ENCODE data around the gene RAB36. TPM values are rescaled to one million over a fixed set of nuclear protein-coding genes. Genes with fewer than 3 reads are reported as not detected.

Gene RAB36
- total and polyA plus RNA-seq, 9 of the 15 experiments (the other 6 are each of a cell fraction or from before 2014, with no cell fraction given) = 0.04 to 0.50 (median 0.08) TPM; not detected in 3

GRCh38 chr22:23182309-23183060 is 37.2 kb downstream of the RAB36 start:
- Histone ChIP-seq H3K4me3 (peak overlapping the region; percentile 46), H3K4me1 (replicated peaks in 1 of 2; ENCODE audit: control insufficient read depth in 2 of 2, insufficient read depth in 2 of 2, low read length in 2 of 2) (peaks cover 67 to 79% of the 10 kb centered on the region in 2 experiments), H3K9me1 (ENCODE audit: control insufficient read depth, insufficient read depth, low read length) (peaks cover 43% of the 10 kb centered on the region), H3K4me2 (ENCODE audit: insufficient read depth, low read length) (peak overlapping the region; percentile 80), H3K9me3 (replicated peaks; ENCODE audit: control insufficient read depth, insufficient read depth, low read depth, low read length) (no peaks in the 10 kb centered on the region), H3K79me2 (ENCODE audit: control insufficient read depth, insufficient read depth, low read length) (peaks cover 68% of the 10 kb centered on the region), H2AFZ (ENCODE audit: low read depth, low read length) (no peak overlapping the region), H3K27me3 (ENCODE audit: control insufficient read depth in 2 of 2, insufficient read depth in 2 of 2, low read length in 2 of 2) (no peaks in the 10 kb centered on the region), H3K9ac (ENCODE audit: insufficient read depth in 1 of 2, low read depth in 2 of 2, low read length in 2 of 2) (peak overlapping the region; percentile 62 to 95), H4K20me1 (replicated peaks; ENCODE audit: control insufficient read depth, insufficient read depth, low read length) (peaks cover 47% of the 10 kb centered on the region), H3K27ac (ENCODE audit: extremely low read depth, low read depth, low read length) (no peak overlapping the region; the same call in 2 of the 3 replicates), H3K36me3 (ENCODE audit: control insufficient read depth, insufficient read depth, low read length) (peaks cover 50% of the 10 kb centered on the region)
- WGBS (ENCODE audit: insufficient coverage, low coverage, missing lambda C conversion rate) = 29% methylated on average over 12 of the region's 12 CpGs
- peak; percentile 1; the same call in 2 of the 3 replicates for ATAC-seq
- peak; percentile 32 for FAIRE-seq
- intact Hi-C loops (cut with micrococcal nuclease) (loop anchor here (1.0 to 2.0 kb wide), 2 partner anchors 38 to 42 kb away; no protein-coding TSS in a partner anchor), in situ Hi-C loops (cut with MboI) (no loop called here)
- peak in 3 of 4 experiments; percentile 85 to 91 (median 88) for DNase-seq (ENCODE audit: extremely low read depth in 1 of 4, low spot score in 3 of 4)
- BruUV-seq (replicated peaks) = TSS peak; percentile 59
- POLR2A ChIA-PET = interaction anchor here (0.5 to 86.5 kb wide), 14 partner anchors 4 to 1428 kb away, joined by 3 to 3476 read pairs (median 10); partner anchors contain the start of genes BCR, RAB36 and RSPH14
- no peak for TF ChIP-seq ATF3 (IDR thresholded peaks at IDR 0.05)
- TF ChIP-seq ATF3 (CRISPR knock-in tag; conservative IDR thresholded peaks at IDR 0.05) = peak; percentile 77; the same call in 1 of the 2 replicates
- peak; percentile 48; the same call in 1 of the 2 replicates for TF ChIP-seq E2F1 (CRISPR knock-in tag; IDR thresholded peaks at IDR 0.05)
- TF ChIP-seq CBX1 (IDR thresholded peaks at IDR 0.05; ENCODE audit: low read depth) = no peak
- TF ChIP-seq STAT6 (CRISPR knock-in tag; IDR thresholded peaks at IDR 0.05) = peak; percentile 87
- no peak for TF ChIP-seq MXD1 (CRISPR knock-in tag; IDR thresholded peaks at IDR 0.05; ENCODE audit: borderline replicate concordance, poor library complexity, severe bottlenecking)
- TF ChIP-seq POLR3G (IDR thresholded peaks at IDR 0.05; ENCODE audit: extremely low read depth, insufficient read length, insufficient replicate concordance) = no peak
- CTCF ChIA-PET (ENCODE audit: low intra/inter-chr PET ratio) = interaction anchor here (0.7 to 11.5 kb wide), 2 partner anchors 101 to 233 kb away, joined by 3 to 800 read pairs; no protein-coding TSS in a partner anchor

Measured in K562 (cell line).